ENCODE data around the gene SH2D3C.
A peak's percentile ranks its signal among the peaks of the same experiment; 100 is the strongest.
"Not testable (repeated sequence)": the region's sequence is repeated elsewhere in the genome, so short reads cannot be mapped to it uniquely, and the experiment has no call there.

Gene SH2D3C

DNA sequence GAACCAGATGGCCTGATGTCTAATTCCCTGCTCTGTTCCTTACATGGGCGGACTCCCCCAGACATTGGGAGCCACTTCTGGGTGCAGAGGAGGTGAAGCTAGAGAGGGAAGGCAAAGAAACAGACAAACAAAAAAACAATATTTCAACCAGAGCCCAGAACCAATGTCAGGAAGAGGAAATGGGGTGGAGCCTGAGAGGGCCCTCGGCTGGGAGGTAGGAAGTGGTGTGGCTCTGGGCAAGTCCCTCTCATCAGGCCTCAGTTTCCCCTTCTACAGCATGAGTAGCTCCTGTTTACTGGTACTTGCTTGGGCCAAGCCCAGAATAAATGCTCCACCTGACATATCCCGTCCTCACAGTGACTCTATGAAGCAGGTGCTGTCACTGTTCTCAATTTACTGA is 11.1 kb downstream of the SH2D3C start:
- no peak for DNase-seq

DNA sequence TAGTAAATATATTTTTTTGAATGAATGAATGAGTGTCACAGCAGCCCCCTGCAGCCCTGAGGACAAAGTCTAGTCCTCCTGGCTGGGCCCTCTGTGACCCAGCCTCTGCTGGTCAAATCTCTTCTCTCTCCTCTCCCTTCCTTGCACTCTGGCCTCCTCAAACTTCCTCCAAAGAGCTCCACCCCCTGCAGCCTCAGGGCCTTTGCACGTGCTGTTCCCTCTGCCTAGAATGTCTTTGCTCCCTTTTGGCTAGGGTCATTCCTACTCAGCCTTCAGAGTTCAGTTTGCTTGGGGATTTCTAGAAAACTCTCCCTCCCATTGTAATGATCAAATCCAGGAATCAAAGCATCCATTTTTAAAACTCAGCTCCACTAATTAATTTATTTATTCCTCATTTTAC is 13.0 kb downstream of the SH2D3C start:
- DNase-seq, result no peak

DNA sequence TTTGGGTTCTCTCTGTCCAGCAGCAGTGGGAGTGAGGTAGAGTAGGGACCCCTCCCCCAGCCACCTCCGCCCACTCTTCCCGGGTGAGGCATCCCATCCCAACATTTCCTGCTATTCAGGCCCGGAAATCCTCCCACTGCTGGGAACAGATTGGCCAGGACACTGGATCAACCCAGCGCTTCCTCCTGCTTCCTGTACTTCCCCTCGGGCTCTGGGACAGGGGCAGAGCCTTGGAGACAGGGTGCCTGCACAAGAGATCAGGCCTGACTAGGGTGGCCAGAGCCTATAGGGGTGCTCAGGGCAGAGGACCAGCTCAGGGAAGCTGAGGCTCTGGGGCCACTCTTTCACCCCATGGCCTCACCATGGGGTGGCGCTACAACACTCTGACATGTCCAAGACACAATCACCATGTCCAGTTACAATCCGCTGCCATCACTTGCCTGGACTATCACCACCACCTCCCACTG is 14.5 kb downstream of the SH2D3C start:
- no peak for DNase-seq

DNA sequence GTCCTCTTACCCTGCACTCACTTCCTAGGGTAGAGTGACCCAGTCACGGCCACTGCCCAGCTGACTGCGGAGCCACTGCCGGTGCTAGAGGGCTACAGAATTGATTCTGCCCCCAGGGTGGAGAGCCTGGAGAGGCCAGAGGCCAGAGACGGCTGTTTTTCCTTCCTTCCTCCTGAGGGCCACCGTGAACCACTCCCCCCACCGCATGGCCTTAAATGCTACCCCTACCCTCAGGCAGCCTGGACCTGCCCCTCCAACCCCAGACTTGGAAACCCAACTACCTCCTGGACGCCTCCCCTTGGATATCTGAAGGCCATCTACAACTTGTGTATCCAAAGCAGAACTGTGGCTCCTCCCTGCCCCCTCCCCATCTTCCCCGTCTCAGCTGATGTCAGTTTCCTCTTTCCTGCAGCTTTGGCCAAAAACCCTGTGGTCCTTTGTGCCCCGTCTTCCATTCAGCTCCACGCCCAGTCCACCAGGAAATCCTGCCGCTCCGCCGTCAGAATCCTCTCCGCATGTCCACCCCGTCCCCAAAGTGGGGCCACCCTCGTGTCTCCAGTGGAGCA is 16.3 kb downstream of the SH2D3C start:
- no peak for DNase-seq

DNA sequence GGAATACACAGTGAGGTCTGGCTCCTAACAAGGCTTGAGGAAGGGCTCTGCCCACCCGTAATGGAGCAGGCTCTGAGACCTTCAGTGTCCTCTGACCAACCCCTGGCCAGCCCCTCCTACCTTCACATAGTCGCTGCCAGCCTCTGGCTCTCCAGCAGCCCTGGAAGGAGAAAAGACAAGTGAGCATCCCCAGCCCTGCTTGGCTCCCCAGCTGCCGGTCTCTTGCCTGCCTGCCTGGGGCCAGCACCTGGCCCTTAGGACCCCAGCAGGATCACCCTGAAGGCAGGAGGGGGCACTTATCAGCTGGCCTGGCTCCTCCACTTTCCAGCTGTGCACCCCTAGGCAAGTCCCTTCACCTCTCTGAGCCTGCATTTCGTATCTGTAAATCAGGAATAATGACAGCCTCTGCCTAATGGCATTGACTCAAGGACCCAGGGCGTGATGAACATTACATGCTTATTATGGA is 16.9 kb downstream of the SH2D3C start:
- DNase-seq, result no peak

DNA sequence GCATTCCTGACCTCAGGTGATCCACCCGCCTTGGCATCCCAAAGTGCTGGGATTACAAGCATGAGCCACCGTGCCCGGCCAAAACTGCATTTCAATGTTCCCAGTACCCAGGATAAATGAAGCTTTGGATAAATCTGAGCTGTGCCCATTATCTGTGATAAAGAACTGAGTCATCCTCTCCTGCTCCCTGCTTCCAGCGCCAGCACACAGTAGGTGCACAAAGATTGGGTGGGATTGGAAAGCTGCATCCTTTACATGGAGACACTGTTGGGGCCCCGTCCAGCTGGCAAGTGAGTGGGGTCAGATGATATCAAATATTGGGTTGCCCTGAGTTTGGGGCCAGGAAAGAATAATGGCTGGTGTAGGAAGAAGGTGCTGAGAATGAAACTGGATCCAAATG is 17.4 kb downstream of the SH2D3C start:
- DNase-seq, result no peak

DNA sequence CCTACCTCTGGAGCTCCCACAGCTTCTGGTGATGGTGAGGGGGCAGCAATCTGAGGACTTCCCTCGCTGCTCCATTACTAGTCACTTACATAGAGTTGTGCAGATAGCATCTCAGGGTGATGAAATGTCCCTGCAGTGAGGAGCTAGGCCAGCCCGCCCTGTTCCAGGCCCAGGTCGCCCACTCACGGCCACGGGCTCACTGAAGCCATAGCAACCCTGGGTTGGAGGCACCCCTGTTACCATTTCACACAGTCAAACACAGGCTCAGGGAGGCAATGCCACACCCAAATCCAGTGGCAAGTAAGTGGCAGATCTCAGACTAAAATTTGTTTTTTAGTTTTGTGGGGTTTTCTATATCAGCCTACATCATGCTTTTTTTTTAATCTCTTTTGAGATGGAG is 19.6 kb downstream of the SH2D3C start:
- DNase-seq, result no peak

DNA sequence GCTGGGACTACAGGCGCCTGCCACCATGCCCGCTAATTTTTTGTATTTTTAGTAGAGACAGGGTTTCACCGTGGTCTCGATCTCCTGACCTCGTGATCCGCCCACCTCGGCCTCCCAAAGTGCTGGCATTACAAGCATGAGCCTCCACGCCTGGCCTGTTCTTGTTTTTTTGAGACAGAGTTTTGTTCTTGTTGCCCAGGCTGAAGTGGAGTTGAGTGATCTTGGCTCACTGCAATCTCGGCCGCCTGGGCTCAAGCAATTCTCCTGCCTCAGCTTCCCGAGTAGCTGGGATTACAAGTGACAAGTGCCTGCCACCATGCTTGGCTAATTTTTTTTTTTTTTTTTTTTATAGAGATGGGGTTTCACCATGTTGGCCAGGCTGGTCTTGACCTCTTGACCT is 21.7 kb downstream of the SH2D3C start:
- not testable (repeated sequence) for DNase-seq

DNA sequence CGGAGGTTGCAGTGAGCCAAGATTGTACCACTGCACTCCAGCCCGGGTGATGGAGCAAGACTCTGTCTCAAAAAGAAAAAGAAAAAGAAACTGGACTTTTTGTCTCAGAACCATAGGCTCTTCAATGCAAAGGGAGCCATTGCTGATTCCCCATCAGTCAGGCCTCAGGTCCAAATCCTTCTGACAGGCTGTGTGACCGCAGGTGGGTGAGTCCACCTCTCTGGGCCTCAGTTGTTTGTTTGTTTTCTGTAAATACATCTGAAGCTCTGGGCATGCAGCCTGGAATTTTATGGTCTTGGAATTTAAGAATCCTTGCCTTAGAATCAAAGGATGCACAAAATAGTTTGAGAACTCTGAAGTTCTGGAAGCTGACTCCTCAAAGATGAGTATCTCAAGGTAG is 22.2 kb downstream of the SH2D3C start:
- DNase-seq, result no peak

DNA sequence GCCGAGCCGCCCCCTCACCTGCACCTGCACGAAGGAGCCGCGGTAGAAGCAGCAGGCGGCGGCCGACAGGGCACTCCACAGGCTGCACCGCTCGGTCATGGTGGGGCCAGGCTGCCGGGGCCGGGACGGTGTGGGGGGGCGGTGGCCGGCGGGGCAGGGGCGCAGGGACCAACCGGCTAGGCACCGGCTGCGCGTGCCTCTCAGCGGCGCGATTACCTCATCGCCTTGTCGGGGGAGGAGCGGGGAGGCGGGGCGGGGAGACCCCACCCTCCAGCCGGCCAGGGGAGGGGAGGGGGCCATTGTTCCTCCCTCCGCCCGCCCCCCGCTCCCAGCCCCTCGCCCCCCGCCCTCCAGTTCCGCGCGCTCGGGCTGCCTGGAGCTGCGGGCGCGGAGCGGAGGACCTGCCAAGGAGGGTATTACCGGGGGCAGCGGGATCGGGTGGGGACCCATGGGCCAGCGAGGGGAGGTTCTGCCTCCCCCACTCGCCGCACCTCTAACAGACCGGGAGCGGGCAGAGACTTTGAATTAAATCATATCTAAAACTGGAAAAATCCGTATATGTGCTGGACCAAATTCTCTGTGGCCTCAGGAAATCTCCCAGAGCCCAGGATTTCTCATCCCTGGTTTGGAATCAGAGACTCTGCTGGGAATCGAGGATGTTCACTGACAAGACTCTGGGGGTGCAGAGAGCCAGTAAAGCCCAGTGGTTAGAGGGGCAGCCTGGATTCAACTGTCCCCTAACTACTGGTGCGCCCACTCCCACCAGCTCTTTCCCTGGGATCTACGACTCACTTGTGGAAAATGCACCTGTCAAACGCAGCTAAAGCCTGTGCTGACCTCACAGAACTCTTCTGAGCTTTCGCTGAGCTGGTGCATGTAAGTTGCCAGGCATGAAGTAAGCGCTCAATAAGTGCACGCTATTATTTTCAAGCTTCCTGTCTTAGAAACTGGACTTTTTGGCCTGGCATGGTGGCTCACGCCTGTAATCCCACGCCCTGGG is 23.1 kb downstream of the SH2D3C start:
- peak; percentile 25 for DNase-seq

DNA sequence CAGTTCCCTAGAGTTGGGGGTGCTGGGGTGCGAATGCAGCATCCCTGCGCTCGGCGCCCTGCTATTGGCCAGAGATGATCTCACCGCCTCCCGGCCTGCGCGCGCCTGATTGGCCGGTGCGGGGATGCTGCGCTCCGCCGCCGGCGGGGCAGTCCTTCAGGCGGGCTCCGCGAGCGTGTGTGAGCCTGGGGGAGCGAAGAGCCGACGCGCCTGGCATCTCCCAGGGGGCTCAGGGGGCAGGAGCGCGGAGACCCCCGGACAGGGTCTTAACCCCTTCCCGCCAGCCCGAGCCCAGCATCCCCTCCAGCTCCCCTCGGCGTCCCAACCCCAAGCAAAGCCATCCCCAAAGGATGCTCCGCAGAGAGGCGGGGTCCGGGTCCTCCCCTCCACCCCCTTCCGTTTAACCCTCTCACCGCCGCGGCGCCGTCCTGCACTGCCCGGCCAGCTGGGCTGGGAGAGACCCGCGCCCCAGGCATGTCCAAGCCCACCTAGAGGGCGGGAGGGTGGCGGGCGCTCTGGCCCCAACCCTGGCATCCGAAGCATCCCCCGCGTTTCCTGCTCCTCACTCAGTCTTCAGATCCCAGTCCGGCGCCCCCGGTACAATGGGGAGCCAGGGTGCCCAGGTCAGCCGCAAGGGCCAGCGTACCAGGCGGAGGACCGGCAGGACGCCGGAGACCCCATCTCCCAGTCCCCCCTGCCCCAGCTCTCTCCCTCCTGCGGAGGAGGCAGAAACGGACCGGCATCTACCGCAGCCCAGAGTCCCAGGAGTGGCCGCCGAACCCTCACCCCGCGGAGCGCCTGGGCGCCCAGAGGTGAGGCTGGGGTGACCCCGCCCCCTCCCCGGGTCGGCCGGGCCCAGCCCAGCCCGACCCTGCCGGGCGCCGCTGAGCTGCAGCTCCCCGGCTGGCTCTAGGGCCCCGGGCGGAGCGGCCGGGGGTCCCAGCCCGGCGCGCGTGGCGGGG is 24.1 kb downstream of the SH2D3C start:
- peak; percentile 32 for DNase-seq

DNA sequence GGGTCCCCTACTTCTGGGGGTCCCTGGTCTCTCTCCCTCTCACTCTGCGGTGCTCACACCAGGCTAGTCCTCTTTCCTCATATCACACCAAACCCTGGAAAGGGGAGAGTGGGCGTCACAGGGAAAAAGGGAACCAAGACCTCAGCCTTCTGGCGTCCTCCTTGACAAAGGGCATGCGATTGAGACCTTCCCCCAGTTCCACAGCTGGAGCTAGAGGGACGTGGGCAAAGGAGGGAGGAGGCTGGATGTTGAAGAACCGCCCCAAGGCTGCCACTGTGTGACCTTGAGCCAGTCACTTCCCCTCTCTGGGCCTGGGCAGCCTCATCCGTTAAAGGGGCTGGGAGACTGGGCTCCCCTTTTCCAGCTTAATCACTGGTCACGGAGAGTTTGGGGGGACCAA is 24.8 kb downstream of the SH2D3C start:
- no peak for DNase-seq

DNA sequence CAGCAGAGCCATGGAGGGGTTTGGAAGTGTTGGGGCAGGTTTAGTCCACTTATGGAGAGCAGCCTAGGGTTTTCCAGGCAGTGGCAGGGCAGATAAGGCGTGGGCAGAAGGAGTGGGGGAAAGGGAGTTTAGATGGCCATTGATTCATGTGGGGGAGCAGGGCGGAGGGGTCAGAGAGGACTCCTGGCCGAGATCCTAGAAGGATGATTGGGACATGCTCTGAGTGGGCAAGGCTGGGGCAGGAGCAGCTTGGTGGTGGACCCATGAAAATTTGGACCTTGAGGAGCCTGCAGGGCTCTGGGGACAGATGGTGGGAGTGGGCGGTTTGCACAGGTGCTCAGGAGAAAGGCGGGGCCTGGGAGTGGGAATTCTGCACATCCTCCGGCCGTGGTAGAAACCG is 25.3 kb downstream of the SH2D3C start:
- no peak for DNase-seq

DNA sequence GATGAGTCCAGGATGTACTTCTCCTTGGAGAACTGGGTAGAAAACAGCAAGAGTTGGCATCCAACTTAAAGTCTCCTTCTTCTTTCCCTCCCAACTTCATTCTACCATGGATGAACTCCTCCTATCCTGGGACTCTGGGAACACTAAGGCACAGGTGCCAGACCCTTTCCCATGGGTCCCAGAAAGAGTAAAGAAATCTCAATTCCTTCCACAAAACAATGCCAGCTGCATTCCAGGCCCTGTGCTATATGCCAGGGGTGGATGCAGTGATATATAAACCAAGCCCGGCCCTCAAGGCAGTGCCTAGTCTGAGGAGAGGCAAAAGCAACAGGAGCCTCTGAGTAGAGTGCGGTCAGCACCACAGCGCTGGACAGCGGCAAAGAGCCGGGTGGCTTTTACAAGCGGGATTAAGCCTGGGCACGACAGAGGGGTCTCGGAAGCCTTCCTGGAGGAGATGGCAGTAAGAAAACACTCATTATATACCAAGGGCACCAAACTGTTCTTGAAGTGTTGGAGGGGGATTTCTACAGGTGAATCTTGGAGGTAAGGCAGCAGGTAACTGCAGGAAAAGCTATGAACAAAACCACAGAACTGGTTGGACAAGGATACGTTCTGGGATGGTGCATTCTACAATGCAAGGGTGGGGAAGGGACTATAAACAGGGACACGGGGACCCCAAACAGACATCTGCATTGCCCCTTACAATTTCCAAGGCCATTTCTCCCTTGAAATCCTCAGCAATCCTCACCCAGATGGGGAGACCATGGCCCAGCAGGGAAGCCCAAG is 27.0 kb downstream of the SH2D3C start:
- no peak for DNase-seq

DNA sequence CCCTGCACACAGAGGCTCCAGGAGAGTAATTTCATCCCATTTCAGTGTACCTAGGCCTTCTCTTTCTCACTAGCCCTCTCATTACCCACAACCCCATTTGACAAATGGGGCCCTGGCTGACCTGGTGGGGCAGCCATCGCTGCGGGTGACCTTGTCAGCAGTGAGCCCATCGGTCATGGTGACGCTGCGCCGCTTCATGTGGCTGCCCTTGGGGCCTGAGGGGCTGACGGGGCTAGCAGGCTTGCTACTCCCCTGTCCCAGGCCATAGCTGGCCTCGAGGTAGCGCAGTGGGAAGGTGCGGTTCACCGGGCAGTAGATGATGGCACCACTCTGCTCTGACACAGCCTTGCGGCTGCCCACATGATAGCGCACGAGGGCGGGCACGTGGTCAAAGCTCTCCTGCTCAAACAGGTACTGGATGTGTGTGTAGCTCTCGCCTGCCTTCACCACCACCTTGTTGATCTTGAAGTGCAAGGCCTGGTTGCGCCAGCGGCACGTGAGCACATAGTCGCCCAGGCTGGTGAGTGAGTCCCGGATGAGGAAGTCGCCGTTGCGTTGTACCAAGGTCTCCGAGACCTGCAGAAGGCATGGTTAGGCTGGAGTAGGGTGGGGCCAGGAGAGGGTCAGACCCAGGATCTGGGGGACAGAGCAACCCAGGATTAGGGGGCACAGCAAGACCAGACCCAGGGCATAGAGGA is 29.2 kb downstream of the SH2D3C start:
- DNase-seq, result no peak

DNA sequence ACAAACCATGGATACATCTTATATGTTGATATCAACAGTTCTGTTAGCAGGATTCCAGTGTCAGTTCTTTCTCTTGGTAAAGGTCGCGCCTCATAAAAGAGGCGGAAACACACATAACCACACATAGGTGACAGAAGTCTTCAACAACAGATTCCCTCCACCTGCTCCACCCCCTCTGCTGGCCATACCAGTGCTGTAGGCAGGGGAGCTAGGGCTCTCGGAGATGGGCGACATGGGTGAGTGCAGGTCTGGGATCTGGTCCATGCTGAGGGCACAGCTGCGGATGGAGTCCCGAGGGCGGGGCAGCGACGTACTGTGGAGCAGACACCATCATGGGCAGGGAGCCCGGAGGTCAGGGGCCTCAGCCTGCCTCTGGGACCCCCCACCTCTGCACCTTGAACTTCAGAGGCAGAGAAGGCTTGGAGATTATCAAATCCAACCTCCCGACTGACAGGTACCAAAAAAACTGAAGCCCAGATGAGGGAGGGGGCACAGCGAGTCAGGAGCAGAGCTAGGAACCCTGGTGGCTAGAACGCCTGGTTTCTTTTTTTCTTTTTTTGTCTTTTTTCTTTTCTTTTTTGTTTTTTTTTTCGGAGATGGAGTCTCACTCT is 31.4 kb downstream of the SH2D3C start:
- DNase-seq, result no peak

DNA sequence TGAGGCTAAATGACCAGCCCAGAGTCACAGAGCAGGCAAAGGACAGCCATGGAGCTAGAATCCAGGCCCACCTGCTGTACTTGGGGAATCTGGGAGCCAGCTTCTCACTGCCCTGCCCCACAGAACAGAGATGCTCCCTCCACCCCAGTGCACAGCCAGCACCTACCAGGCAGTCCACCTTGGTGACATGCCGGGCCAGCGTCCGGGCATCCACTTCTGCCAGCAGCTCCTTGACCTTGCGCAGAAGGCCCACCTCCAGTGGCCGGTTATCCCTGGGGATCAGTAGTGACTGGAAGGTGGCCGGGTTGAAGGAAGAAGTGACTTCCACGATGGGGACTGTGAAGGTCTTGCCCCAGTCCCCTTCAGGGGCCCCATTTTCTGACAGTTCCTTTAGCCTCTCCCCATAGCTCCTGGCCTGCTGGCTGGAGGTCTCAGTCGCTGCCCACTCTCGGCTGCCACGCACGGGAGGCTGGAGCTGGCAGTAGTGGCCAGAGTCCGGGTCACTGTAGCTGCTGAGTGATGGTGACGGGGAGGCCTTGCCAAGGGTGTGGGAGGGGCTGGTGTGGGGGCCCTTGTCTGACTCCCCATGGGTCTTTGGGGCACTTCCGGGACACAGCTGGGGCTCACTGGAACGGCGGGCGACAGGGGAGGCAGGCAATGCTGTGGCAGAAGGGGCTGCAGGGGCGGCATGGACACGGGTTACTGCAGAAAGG is 33.9 kb downstream of the SH2D3C start:
- no peak for DNase-seq

DNA sequence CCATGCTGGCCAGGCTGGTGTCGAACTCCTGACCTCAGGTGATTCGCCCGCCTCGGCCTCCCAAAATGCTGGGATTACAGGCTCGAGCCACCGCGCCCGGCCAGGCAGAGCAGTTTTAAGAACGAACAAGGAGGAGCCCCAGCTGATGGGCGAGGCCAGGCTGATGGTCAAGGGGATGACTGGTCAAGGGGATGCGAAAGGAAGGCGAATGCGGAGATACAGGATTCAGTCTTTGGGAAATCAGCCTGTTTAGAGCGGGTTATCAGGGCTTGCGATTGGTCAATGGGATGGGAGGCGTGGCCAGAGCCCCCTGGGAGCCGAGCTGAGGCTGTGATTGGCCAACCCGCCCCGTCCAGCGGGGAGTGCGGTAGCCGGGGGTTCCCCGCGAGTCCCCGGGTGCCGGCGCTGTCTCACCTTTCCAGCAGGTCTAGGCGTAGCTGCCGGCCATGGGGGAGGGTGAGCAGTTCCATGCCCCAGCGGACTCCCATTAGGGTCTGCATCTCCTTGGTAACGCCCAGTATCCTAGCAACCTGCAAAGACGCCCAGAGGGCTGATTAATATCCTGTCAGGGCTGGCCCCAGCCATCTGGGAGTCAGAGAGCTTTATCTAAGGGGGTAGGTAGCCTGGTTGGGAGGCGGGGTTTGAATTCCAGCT is 35.9 kb downstream of the SH2D3C start:
- DNase-seq, result peak; percentile 52

DNA sequence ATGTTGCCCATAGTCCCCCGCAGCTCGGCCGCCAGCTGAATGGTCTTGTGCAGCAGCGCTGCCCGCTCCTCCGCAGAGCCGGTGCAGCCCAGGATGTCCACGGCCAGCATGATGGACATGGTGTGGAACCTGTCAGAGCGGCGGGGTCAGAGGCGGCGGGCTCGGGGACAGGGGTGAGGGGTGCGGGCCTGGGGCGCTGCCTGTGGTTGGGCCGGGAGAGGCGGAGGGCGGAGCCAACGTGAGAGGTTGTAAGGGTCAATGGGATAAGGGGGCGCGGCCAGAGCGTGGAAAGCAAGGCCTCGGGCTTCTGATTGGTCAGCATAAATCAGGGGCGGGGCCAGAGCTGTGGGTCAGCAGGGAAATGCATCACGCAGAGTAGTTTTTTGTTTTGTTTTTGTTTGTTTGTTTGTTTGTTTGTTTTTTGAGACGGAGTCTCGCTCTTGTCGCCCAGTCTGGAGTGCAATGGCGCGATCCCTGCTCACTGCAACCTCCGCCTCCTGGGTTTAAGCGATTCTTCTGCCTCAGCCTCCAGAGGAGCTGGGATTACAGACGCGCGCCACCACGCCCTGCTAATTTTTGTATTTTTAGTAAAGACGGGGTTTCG is 36.5 kb downstream of the SH2D3C start:
- DNase-seq, result no peak

Data from COR-L47 (cell line).